ENCODE data around the gene METTL5.
"Not testable (repeated sequence)": the region's sequence is repeated elsewhere in the genome, so short reads cannot be mapped to it uniquely, and the experiment has no call there.

Gene METTL5

DNA sequence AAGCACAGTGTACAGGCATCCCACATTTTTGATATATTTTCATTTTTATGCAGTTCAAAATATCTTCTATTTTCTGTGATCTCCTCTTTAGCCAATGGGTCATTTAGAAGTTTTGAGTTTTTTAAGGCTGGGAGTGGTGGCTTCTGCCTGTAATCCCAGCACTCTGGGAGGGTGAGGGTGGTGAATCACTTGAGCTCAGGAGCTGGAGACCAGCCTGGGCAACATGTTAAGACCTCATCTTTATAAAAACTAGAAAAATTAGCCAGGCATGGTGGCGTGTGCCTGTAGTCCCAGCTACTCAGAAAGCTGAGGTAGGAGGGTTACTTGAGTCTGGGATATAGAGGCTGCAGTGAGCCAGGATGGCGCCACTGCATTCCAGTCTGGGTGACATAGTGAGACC is 20.3 kb upstream of the METTL5 start:
- DNase-seq: no peak
- no peaks in the 10 kb centered on the region for H3K27me3 ChIP-seq
- H3K9me3 ChIP-seq: no peaks in the 10 kb centered on the region
- H3K4me3 ChIP-seq (ENCODE audit: low read depth, low read length): no peak overlapping the region
- TF ChIP-seq, protein P1, sequence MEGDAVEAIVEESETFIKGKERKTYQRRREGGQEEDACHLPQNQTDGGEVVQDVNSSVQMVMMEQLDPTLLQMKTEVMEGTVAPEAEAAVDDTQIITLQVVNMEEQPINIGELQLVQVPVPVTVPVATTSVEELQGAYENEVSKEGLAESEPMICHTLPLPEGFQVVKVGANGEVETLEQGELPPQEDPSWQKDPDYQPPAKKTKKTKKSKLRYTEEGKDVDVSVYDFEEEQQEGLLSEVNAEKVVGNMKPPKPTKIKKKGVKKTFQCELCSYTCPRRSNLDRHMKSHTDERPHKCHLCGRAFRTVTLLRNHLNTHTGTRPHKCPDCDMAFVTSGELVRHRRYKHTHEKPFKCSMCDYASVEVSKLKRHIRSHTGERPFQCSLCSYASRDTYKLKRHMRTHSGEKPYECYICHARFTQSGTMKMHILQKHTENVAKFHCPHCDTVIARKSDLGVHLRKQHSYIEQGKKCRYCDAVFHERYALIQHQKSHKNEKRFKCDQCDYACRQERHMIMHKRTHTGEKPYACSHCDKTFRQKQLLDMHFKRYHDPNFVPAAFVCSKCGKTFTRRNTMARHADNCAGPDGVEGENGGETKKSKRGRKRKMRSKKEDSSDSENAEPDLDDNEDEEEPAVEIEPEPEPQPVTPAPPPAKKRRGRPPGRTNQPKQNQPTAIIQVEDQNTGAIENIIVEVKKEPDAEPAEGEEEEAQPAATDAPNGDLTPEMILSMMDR (IDR thresholded peaks at IDR 0.05; ENCODE audit: low read depth, low read length): no peak
- no peaks in the 10 kb centered on the region for H3K4me1 ChIP-seq
- no peaks in the 10 kb centered on the region for H3K36me3 ChIP-seq

DNA sequence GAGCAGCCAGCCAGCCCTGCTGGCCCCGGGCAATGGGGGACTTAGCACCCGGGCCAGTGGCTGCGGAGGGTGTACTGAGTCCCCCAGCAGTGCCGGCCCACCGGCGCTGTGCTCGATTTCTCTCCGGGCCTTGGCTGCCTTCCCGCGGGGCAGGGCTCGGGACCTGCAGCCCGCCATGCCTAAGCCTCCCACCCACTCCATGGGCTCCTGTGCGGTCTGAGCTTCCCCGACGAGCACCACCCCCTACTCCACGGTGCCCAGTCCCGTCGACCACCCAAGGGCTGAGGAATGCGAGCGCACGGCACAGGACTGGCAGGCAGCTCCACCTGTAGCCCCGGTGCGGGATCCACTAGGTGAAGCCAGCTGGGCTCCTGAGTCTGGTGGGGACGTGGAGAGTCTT is 16.9 kb upstream of the METTL5 start:
- not testable (repeated sequence) for DNase-seq; H3K36me3 ChIP-seq; H3K9me3 ChIP-seq; H3K4me3 ChIP-seq (ENCODE audit: low read depth, low read length); H3K27me3 ChIP-seq; H3K4me1 ChIP-seq

DNA sequence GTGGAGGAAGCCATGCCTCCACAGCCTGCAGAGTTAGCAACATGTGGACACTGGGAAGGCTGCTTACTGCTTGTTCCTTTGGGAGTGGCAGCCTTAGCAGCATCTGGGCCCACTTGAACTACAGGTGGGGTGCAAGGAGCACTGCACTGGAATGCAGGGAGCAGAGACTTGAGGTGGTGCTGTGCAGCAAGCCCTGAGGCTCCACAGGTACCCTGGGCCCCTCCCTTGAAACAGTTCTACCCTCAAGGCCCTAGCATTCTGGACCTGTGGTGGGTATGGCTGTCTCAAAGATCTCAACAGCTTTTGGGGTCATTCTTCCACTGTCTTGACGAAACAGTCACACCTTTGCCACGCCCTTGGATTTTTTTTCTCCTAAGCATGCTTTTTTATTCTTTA is 16.0 kb upstream of the METTL5 start:
- H3K9me3 ChIP-seq: no peaks in the 10 kb centered on the region
- TF ChIP-seq, protein P1 (IDR thresholded peaks at IDR 0.05; ENCODE audit: low read depth, low read length): no peak
- no peak for DNase-seq
- H3K27me3 ChIP-seq: no peaks in the 10 kb centered on the region
- H3K4me1 ChIP-seq: no peaks in the 10 kb centered on the region
- H3K4me3 ChIP-seq (ENCODE audit: low read depth, low read length): no peak overlapping the region
- no peaks in the 10 kb centered on the region for H3K36me3 ChIP-seq

DNA sequence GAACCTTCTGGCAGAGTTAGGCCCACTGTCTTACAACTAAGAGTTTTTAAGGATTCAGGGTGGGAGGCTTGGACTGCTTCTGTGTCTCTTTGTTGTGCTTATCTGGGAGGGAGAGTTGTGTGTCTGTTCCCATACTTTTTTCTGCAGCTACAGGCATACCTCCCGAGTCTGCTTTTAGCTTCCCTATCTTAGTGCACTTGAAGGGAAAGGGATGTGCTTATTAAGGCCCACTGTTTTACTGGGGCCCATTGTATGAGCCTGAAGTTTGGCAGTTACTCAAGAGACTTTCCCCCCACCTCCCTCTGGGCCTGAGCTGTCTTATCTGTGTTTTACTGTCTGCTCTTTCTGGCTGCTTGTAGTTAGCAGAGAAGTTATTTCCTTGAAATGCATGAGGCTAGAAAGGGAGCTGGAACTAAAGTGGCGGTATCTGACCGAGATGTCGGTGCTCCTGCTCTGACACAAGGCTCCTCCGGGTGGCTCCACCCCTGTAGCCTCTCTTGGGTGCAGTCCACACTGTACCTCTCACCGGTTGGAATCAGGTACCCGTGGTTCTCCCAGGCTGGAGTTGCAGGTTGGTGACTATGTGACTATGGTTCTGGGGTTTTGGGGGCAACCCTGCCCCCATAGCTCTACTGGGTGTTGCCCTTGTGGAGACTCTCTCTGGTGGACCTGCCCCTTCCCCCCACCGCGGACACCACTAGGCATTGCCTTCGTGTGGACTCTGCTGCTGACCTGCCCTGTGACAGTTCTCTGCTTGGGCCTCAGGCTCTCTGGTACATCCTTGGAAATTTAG is 15.4 kb upstream of the METTL5 start:
- no peaks in the 10 kb centered on the region for H3K4me1 ChIP-seq
- DNase-seq: no peak
- TF ChIP-seq, protein P1 (IDR thresholded peaks at IDR 0.05; ENCODE audit: low read depth, low read length): no peak
- no peaks in the 10 kb centered on the region for H3K9me3 ChIP-seq
- no peaks in the 10 kb centered on the region for H3K27me3 ChIP-seq
- H3K4me3 ChIP-seq (ENCODE audit: low read depth, low read length): no peak overlapping the region
- H3K36me3 ChIP-seq: no peaks in the 10 kb centered on the region

DNA sequence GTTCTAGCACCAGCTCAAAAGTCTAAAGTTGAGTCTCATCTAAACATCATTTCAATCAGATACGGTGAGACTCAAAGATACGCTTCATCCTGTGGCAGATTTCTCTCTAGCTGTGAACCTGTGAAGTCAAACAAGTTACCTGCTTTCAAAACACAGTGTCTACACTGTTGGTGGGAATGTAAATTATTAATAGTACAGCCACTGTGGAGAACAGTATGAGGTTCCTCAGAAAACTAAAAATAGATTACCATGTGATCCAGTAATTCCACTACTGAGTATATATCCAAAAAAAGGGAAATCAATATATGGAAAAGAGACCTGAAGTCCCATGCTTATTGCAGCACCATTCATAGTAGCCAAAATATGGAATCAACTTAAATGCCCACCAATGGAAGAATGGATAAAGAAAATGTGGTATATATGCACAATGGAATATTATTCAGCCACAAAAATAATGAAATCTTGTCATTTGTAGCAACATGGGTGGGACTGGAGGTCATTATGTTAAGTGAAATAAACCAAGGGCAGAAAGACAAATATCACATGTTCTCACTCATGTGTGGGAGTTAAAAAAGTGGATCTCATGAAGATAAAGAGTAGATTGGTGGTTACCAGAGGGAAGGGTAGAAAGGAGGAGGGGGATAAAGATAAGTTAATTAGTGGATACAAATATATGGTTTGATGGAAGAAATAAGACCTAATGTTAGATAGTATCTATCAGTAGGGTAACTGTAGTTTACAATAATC is 14.2 kb upstream of the METTL5 start:
- H3K27me3 ChIP-seq: no peaks in the 10 kb centered on the region
- H3K4me1 ChIP-seq: no peaks in the 10 kb centered on the region
- TF ChIP-seq, protein P1 (IDR thresholded peaks at IDR 0.05; ENCODE audit: low read depth, low read length): no peak
- H3K9me3 ChIP-seq: no peaks in the 10 kb centered on the region
- DNase-seq: no peak
- H3K4me3 ChIP-seq (ENCODE audit: low read depth, low read length): no peak overlapping the region
- H3K36me3 ChIP-seq: no peaks in the 10 kb centered on the region

DNA sequence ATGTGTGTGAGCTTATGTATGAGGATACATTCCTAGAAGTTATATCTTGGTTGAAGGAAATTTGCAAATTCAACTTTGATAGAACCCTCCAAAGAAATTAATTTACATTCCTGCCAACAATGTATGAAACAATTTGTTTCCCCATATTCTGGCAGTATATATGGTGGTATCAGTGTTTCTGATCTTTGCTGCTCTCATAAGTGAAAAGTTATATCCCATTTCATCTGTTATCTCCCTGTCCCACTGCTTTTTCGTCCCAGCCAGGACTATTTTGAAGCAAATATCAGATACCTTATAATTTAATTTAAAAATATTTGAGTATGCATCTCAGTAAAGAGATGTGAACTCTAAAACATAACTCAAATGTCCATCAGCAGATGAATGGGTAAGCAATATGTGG is 9.7 kb upstream of the METTL5 start:
- Histone ChIP-seq H3K4me1 (no peaks in the 10 kb centered on the region), H3K27me3 (no peaks in the 10 kb centered on the region), H3K9me3 (no peaks in the 10 kb centered on the region), H3K4me3 (ENCODE audit: low read depth, low read length) (no peak overlapping the region), H3K36me3 (no peaks in the 10 kb centered on the region)
- no peak for DNase-seq
- TF ChIP-seq, protein P1 (IDR thresholded peaks at IDR 0.05; ENCODE audit: low read depth, low read length): no peak
